Measurements from ENCODE around the gene CFAP90.

CFAP90 gene

GRCh38 chr5:7824995-7825394 lies 25.9 kb downstream of the CFAP90 start:
- no peak for DNase-seq (ENCODE audit: low read depth)
- H3K4me3 ChIP-seq (ENCODE audit: low read depth, low read length), result no peak overlapping the region
- no peak for TF ChIP-seq CTCF (IDR thresholded peaks at IDR 0.05; ENCODE audit: low read depth, low read length, missing control alignments)
- in situ Hi-C loops (cut with HindIII; ENCODE audit: low sequenced_read_pairs), result no loop called here

- DNase-seq (ENCODE audit: low read depth), result no peak
- TF ChIP-seq CTCF (IDR thresholded peaks at IDR 0.05; ENCODE audit: low read depth, low read length, missing control alignments), result no peak
- H3K4me3 ChIP-seq (ENCODE audit: low read depth, low read length), result no peak overlapping the region
- in situ Hi-C loops (cut with HindIII; ENCODE audit: low sequenced_read_pairs), result no loop called here
Measured at GRCh38 chr5:7823594-7823993, 27.3 kb downstream of the CFAP90 start.

GRCh38 chr5:7822449-7822848 lies 28.5 kb downstream of the CFAP90 start:
- no peak overlapping the region for H3K4me3 ChIP-seq (ENCODE audit: low read depth, low read length)
- no peak for TF ChIP-seq CTCF (IDR thresholded peaks at IDR 0.05; ENCODE audit: low read depth, low read length, missing control alignments)
- no peak for DNase-seq (ENCODE audit: low read depth)
- in situ Hi-C loops (cut with HindIII; ENCODE audit: low sequenced_read_pairs), result no loop called here

- in situ Hi-C loops (cut with HindIII; ENCODE audit: low sequenced_read_pairs), result no loop called here
- no peak overlapping the region for H3K4me3 ChIP-seq (ENCODE audit: low read depth, low read length)
- no peak for DNase-seq (ENCODE audit: low read depth)
- no peak for TF ChIP-seq CTCF (IDR thresholded peaks at IDR 0.05; ENCODE audit: low read depth, low read length, missing control alignments)
Measured at GRCh38 chr5:7816535-7816901, 34.4 kb downstream of the CFAP90 start.

GRCh38 chr5:7815892-7816534 lies 34.9 kb downstream of the CFAP90 start:
- H3K4me3 ChIP-seq (ENCODE audit: low read depth, low read length), result no peak overlapping the region
- DNase-seq (ENCODE audit: low read depth), result peak; percentile 29
- TF ChIP-seq CTCF (IDR thresholded peaks at IDR 0.05; ENCODE audit: low read depth, low read length, missing control alignments), result peak; percentile 89
- in situ Hi-C loops (cut with HindIII; ENCODE audit: low sequenced_read_pairs), result no loop called here

- in situ Hi-C loops (cut with HindIII; ENCODE audit: low sequenced_read_pairs), result no loop called here
- no peak for TF ChIP-seq CTCF (IDR thresholded peaks at IDR 0.05; ENCODE audit: low read depth, low read length, missing control alignments)
- H3K4me3 ChIP-seq (ENCODE audit: low read depth, low read length), result no peak overlapping the region
- no peak for DNase-seq (ENCODE audit: low read depth)
Measured at GRCh38 chr5:7814816-7815215, 36.1 kb downstream of the CFAP90 start.

Measured in astrocyte of the cerebellum (primary cell).